HG02678 (cell line): ENCODE data around the gene ALDH3B1.

Source experiments
- ATAC-seq: cut with Tn5 transposase; IDR thresholded peaks from one replicate; pipeline ENCODE4 v1.9.1; 2021; ENCODE audit warnings: mild to moderate bottlenecking, moderate library complexity; ENCODE audit not compliant: unreplicated experiment

ALDH3B1 gene

DNA sequence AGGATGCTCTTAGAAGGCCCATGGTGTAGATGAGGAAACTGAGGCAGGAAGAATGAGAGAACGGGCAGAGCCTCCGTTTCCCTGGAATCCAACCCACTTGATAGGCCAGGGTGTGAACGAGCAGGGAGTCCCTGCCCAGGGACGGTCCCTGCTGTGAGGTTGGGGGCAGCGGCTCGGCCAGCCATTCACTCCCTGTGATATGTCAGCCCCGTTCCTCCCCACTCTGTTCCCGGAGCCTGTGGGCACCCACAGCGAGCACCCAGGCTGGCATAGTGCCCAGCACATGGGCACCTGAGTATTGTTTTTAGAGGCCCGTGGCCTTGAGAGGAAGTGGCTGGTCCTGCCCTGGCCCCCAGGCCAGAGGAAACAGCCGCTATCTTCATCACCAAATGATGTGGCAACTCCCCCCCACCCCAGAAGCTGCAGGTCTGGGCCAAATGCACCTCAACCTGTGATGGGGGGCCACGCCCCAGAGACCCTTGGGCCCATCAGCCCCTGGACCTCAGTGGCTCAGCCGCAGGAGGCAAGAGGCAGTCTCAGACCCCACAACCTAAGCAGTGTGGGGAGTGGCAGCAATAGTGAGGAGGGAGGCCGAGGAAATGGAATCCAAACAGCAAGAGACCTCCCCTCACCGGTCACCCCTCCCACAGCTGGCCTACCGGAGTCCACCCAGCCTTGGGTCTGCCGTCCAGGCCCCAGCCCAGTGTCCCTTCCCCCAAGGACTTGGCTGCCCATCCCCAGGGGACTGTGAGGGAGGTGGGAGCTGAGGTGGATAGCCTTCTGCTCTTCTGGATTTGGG is 2.1 kb downstream of the ALDH3B1 start:
- ATAC-seq = no peak

DNA sequence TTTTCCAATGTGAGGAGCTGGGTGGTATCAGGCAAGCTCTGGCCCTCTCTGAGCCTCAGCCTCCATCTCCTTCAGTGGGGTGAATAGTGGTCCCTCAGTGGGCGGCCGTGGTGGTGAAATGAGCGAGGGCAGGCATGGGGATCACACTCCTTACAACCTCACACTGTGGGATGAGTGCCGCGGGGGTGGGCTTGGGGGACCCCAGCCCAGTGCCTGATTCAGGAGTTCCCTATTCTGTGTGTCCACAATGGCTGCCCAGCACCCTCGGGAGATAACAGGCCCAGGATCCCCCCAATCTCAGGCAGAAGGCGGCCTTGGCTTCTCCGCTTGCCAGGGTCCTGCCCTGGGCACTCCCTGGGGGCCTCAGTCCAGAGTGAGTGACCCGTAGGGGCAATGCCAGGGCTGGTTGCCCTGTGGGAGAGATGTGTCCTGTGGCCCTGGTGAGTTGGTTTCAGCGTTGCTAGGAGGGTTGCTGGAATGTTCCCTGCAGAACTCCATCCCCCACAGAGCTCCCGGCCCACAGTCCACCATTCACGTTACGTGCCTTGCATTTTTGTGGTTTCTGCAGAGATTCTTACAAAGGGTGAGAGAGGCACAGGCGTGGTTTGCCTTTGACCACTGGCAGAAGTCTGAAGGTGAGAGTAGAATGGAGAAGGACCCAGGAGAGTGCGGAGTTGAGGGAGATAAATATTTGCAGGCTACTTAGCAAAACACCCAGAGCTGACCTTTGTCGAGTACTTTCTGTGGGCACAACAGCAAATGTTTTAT is 2.9 kb downstream of the ALDH3B1 start:
- ATAC-seq = no peak

DNA sequence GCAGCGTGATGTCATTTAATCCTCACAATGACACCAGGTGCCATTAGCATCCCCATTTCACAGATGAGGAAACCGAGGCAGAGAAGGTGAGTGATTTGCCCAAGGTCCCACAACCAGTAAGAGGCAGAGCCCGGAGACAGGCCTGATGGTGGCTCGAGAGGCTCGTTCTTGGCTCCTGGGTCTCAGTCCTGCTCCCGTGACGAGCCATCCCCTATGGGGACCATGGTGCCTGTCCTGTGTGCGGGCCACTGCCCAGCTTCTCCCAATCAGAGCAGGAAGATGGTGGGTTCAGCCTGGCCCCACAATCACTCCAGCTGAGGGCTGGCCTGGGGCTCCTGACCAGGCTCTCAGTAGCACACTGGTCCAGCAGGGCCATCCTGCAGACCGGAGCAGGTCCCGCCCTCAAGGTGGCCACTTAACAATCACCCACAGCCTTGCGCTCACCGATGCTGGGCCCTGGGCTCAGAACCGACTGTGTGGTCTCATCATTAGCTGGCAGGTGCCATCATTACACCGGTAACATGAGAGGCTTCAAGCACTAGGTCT is 3.6 kb downstream of the ALDH3B1 start:
- ATAC-seq = no peak

DNA sequence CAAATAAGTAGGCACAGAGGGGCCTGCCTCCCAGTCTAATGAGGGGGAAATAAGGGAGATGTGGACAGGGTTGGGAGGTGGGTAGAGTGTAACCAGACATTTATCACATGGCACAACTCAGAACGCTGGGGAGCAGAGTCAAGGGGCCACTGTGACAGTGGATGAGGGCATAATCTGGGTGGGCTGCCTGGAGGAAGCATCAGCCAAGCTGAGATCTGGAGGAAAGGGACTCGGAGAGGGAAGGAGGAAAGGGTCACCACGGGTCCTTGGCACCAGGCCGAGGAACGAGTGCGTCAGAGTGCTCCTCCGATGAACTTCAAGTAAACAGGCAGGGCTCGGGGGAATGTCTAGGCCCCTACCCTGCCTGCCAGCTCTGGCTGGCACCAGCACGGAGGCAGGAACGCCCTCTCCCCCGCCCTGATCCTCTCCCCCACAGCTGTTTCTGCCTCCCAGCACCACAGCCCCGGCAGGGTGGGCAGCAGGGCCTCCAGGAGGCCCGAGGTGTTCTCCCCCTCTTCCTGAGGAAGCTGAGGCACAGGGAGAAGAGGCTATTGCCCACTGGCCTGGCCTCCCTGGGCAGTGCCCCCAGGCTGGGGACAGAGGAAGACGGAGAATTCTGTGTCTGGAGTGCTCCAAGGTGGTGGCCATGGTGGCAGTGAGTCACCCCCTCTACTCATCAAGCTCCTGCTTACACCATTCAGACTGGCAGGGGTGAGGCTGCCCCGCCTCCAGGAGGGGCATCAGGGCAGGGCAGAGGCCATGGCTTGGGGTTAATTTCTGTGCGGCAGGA is 4.2 kb downstream of the ALDH3B1 start:
- ATAC-seq = no peak

DNA sequence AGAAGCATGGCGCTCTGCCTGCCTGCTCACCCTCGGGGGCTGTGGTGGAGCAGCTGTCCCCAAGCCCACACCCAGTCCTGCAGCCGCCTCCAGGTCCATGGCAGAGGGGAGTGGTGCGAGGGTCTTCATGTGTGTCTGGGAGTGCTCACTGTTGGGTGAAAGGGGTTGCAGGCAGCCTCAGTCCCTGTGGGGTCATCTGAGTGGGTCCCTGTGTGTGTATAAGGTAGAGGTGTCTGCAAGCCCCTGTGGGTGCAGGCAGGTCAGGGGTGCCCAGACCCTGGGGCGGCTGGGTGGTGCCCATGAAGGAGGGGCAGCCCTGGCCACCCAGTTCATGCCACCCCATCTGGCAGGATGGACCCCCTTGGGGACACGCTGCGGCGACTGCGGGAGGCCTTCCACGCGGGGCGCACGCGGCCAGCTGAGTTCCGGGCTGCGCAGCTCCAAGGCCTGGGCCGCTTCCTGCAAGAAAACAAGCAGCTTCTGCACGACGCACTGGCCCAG is 4.9 kb downstream of the ALDH3B1 start:
- ATAC-seq = no peak

DNA sequence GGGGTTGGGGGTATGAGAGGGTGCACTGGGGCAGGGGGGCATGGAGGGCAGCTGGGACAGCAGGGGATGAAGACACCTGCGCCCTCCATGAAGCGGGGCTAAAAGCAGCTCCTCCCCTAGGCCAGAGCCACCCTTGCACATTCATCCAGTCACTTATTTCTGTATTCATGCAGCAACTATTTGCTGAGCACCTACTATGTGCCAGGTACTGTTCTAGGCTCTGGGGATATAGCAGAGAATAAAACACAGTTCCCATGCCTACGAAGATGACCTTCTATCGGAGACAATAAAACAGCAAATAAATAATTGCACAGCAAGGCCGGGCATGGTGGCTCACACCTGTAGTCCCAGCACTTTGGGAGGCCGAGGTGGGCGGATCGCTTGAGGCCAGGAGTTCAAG is 5.3 kb downstream of the ALDH3B1 start:
- ATAC-seq = no peak

DNA sequence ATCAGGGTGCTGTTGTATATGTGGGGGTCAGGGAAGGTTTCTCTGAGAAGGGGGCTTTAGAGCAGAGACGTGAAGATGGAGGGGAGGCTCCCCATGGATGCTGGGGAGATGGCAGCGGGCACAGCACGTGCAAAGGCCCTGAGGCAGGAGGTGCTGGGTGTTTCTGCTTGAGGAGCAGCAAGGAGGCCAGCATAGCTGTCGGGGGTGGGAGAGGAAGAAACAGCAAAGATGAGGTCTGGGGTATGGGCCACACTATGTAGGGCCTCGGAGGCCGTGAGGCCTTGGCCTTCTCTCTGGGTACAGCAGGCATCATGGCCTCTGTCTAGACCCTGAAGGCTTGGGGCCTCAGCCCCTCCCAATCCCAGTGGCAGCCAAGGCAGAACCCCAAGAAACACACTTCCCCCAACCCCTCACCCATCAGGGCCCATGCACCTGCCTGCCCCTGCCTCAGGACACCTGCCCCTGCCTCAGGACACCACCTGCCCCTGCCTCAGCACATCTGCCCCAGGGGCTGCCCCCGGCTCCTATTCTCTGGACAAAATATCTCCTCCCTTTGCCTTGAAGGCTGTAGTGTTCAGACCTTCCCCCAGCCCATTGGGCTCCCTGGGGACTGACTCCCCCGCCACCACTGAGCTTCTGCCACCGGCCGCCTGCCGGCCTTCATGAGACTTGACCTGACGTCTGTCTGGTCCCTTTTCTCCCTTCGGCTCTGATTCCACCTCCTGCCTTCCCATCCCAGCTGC is 6.2 kb downstream of the ALDH3B1 start:
- ATAC-seq = no peak

DNA sequence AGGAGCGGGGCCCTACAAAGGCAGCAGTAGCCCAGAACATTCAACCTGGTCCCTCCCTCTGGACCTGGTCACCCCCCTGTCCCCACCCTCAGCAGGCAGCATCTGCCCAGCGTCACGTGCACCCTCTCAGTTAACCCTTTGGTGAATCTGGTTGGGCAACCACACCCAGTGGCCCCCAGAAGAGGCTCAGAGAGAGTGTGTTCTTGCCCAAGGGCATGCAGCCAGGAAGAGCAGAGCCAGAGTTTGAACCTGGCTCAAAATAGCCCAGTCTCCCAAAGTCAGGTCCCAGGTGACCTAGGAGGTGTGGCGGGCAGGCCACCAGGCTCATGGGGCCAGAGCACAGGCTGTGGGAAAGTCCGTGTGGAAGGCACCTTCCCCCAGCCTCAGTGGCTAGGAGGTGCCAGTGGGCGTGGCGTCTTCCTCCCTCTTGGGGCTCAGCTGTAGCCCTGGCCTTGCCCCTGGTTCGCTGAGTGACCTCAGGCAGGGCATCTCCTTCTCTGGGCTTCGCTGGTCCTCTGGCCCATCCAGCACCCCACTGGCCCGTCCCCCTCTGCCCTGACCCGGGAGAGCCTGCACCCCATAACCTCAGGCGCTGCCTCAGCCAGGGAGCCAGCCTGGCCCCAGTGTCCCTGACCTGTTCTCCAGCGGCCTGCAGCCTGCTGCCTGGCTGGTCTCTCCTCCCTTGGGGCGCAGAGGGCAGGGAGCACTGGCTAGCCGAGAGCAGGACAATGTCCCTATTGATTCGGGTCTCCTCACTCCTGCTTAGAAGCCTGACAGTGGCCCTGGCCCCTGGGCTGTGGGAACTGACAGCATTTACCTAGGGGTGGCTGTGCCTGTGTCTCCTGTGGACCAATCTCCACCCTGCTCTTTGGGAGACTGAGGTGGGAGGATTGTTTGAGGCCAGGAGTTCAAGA is 7.0 kb downstream of the ALDH3B1 start:
- ATAC-seq = no peak

DNA sequence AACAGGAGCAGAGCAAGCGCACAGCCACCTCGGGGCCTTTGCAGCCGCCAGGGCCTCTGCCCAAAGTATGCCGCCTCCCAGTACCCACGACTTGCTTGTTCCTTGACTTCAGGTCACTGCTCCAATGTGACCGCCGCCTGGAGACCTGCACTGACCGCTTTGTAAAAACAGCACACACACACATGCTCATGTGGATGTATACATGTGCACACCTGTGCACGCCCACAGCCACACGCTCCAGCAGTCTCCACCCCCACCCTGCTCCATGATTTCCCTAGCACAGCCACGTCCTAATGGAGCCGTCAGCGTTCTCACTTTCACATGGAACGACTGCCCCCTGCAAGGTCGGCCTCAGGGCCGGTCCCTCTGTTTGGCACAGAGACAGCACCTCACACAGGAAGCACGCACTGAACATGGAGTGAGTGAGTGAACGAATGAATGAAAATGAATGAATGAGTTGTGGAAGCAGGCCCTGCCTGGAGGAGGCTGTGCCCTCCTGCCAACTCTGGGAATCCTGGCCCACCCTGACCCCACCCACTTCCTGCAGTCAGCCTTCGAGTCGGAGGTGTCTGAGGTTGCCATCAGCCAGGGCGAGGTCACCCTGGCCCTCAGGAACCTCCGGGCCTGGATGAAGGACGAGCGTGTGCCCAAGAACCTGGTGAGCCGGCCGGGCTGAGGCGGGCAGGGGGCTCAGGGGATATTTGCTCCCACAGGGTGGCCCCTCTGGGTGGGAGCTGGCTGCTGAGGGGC is 8.0 kb downstream of the ALDH3B1 start:
- ATAC-seq = no peak

DNA sequence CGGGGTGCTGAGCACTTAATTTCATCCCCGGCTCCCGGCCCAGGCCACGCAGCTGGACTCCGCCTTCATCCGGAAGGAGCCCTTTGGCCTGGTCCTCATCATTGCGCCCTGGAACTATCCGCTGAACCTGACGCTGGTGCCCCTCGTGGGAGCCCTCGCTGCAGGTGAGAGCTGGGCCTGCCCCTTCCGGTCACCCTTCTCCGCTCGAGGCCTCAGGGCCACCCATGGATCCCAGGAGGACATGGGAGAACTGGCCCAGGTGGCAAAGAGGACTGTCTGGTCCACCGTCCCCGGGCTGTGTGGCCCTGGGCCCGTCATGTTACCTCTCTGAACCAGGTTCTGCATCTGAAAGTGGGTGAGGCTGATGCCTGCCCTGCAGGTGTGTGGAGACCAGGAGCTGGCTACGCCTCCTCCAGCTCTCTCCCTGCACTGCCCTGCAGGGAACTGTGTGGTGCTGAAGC is 8.6 kb downstream of the ALDH3B1 start:
- no peak for ATAC-seq

DNA sequence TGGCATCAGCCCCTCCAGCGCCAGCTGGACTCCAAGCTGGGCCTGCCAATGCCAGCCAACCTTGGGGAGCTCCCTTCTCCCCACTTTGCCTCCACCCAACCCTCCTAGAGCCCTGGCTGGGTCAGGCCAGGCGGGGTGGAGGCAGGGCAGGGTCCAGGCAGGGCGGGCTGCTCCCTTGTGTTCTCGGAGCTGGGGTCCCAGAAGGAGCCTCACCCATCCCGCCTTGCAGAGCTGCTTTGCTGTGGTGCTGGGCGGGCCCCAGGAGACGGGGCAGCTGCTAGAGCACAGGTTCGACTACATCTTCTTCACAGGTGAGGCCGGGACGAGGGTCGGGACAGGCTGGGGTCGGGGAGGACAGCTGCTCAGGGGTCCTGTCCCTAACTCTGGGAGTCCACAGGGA is 9.4 kb downstream of the ALDH3B1 start:
- ATAC-seq = no peak

DNA sequence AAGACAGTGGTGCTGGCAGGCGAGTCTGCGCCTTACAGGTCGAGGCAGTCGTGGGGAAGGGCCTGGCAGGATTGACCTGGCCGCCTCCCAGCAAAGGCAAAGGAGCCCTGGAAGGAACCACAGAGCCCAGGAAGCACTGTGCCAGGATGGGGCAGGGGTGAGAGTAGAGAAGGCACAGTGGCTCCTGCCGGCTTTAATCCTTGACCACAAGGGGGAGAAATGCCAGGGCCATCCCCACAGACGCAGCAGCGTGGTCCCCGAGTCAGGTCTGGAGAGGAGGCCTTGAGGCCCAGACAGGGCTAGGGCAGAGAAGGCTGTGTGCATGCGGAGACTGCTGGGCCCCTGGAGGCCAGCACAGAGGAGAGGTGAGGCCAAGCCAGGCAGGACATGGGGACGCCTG is 10.4 kb downstream of the ALDH3B1 start:
- no peak for ATAC-seq

DNA sequence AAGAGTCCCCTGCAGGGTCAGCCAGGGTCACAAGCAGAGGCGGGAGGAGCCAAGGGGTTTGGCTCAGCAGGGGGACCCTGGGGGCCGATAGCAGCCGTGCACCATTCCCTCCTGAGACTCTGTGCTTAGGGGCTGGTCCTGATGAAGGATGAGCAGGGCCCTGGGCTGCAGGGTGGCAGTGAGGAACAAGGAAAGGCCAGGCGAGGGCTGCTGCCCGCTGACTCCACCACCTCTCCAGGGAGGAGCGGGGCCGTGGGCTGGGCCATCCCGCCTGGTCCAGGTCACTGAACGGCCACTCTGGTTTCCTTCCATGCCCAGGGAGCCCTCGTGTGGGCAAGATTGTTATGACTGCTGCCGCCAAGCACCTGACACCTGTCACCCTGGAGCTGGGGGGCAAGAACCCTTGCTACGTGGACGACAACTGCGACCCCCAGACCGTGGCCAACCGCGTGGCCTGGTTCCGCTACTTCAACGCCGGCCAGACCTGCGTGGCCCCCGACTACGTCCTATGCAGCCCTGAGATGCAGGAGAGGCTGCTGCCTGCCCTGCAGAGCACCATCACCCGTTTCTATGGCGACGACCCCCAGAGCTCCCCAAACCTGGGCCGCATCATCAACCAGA is 11.2 kb downstream of the ALDH3B1 start:
- ATAC-seq = no peak

DNA sequence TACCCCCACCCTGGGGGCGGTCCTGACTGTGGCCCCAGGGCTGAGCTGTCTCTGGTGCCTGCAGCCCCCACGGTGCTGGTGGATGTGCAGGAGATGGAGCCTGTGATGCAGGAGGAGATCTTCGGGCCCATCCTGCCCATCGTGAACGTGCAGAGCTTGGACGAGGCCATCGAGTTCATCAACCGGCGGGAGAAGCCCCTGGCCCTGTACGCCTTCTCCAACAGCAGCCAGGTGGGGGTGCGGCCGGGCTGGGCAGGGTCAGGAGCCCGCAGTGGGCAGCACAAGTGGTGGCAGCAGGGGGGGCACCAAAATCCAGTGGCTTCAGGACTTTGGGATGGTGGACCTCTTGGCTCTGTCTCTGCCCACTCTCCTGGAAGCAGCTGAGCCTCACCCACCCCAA is 12.4 kb downstream of the ALDH3B1 start:
- no peak for ATAC-seq

DNA sequence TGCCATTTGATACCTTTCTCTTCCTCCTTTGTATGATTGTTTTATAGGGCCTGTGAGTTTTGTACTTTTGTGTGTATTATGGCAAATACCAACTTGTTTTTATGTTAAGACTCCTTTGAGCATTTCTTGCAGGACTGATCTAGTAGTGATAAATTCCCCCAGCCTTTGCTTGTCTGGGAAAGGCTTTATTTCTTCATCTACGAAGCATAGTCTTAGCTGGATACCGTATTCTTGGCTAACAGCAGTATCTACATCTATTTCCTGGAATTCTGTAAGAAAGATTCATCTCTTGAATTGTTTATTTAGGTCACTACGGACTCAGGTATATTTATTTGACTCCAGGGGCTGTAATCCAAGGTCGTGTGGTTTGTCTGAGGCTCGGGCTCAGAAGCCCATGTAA is 14.4 kb downstream of the ALDH3B1 start:
- no peak for ATAC-seq

DNA sequence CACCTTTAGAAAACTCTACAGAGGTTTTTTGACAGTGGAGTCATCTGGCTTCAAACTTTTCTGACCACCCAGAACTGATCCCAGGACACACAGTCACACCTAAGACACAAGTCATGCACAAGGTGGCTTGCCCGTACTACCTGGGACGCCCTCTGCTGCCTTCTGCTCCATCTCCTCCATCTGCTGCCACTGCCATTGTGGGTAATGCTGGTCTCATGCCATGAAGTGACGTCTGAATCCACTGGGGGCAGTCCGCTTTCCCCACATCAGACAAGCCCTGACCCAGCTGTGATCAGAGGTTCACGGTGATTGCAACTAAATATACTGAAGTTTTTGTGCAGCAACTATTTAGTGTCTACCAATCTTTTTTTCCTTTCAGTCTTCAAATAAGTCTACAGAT is 14.9 kb downstream of the ALDH3B1 start:
- no peak for ATAC-seq

DNA sequence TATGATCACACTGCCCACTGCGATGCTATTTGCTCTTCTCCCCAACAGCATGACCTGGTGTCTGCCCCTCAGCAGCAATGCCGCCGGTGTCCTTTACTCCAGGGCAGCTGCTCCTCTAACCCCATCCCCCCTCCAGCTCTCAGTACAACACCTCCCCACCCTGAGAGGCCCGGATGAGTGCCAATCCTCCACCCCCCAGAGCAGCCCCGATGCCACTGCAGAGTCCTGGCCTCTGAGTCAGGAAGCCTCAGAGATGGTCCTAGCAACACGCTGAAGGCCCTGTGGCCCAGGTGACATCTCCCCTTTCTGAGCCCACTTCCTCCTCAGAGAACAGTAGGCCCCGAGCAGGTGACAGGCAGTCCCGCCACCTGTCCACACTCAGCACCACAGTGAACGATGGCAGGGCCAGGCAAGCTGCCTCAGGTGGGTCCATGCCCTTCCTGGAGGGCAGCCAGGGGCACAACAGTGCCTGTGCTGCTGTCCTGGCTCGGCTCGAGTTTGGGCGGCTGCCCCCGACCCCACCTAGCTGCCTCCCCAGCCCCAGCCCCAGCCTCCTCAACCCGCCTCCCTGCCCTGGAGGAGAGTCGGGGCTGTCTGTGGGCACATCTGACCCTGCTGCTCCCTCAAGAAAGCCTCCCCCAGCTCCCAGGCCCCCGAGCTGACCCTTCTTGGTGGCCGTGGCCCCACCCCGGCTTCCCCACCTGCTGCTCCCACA is 16.4 kb downstream of the ALDH3B1 start:
- ATAC-seq = no peak

DNA sequence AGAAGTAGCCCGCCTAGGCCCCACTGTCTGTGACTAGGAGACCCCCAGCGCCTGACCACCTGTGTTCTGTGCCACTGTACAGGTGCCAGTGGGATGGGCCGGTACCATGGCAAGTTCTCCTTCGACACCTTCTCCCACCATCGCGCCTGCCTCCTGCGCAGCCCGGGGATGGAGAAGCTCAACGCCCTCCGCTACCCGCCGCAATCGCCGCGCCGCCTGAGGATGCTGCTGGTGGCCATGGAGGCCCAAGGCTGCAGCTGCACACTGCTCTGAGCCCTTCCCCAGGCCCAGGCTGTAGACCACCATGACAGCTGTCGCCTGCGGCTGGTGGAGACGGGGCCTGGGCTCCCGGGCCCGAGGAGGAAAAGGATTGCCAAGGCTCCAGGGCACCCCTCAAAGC is 17.5 kb downstream of the ALDH3B1 start:
- ATAC-seq = no peak
